ENCODE data around the gene SLC35F4.

DNA sequence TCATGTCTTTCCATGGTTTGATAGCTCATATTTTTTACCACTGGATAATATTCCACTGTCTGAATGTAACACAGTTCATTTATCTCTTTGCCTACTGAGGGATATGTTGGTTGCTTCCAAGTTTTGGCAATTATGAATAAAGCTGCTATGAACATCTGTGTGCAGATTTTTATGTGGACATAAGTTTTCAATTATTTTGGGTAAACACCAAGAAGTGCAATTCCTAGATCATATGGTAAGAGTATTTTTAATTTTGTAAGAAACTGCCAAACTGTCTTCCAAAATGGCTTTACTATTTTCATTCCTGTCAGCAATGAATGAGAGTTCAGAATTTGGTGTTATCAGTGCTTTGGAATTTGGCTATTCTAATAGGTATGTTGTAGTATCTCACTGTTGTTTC, 43.7 kb upstream of the SLC35F4 start:
- TF ChIP-seq, protein P1, sequence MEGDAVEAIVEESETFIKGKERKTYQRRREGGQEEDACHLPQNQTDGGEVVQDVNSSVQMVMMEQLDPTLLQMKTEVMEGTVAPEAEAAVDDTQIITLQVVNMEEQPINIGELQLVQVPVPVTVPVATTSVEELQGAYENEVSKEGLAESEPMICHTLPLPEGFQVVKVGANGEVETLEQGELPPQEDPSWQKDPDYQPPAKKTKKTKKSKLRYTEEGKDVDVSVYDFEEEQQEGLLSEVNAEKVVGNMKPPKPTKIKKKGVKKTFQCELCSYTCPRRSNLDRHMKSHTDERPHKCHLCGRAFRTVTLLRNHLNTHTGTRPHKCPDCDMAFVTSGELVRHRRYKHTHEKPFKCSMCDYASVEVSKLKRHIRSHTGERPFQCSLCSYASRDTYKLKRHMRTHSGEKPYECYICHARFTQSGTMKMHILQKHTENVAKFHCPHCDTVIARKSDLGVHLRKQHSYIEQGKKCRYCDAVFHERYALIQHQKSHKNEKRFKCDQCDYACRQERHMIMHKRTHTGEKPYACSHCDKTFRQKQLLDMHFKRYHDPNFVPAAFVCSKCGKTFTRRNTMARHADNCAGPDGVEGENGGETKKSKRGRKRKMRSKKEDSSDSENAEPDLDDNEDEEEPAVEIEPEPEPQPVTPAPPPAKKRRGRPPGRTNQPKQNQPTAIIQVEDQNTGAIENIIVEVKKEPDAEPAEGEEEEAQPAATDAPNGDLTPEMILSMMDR (IDR thresholded peaks at IDR 0.05) = no peak
- no peak for TF ChIP-seq POLR2A (IDR thresholded peaks at IDR 0.05)

All from vagina (tissue), 2 donors.